ENCODE results near the gene CCDC32. TPM values are rescaled to one million over a fixed set of nuclear protein-coding genes. Genes with fewer than 3 reads are reported as not detected.
A peak's percentile ranks its signal among the peaks of the same experiment; 100 is the strongest.

Gene CCDC32
- total and polyA plus RNA-seq, 2 donors (not counting 1 experiment from before 2014, with no cell fraction given): 14.5 to 20.7 TPM

DNA sequence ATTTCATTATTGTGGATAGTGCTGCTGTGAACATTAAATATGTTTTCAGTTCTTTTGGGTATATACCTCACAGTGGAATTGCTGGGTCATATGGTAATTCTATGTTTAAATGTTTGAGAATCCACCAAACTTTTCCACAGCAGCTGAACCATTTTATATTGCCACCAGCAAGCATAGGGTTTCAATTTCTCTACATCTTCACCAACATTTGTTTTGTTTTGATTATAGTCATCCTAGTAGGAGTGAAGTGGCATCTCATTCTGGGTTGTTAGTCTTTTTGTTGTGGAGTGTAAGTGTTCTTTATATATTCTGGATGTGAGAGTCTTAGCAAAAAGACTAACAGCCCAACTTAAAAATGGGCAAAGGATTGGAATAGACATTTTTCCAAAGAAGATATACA is 10.3 kb upstream of the CCDC32 start:
- no peak for TF ChIP-seq EZH2 (IDR thresholded peaks at IDR 0.05; ENCODE audit: low read length, missing control alignments)
- TF ChIP-seq, protein P1, sequence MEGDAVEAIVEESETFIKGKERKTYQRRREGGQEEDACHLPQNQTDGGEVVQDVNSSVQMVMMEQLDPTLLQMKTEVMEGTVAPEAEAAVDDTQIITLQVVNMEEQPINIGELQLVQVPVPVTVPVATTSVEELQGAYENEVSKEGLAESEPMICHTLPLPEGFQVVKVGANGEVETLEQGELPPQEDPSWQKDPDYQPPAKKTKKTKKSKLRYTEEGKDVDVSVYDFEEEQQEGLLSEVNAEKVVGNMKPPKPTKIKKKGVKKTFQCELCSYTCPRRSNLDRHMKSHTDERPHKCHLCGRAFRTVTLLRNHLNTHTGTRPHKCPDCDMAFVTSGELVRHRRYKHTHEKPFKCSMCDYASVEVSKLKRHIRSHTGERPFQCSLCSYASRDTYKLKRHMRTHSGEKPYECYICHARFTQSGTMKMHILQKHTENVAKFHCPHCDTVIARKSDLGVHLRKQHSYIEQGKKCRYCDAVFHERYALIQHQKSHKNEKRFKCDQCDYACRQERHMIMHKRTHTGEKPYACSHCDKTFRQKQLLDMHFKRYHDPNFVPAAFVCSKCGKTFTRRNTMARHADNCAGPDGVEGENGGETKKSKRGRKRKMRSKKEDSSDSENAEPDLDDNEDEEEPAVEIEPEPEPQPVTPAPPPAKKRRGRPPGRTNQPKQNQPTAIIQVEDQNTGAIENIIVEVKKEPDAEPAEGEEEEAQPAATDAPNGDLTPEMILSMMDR (conservative IDR thresholded peaks at IDR 0.05 in 1 of 2, IDR thresholded peaks at IDR 0.05 in 1 of 2; ENCODE audit: low read depth in 1 of 2, low read length in 2 of 2): no peak
- H3K27ac ChIP-seq (ENCODE audit: insufficient read depth, low read length): no peak overlapping the region
- no peaks in the 10 kb centered on the region for H3K27me3 ChIP-seq (ENCODE audit: control insufficient read depth, insufficient read depth, low read length)
- H3K4me3 ChIP-seq (replicated peaks in 1 of 4; ENCODE audit: control extremely low read depth in 1 of 4, insufficient read depth in 1 of 4, low read depth in 3 of 4, low read length in 4 of 4): no peak overlapping the region
- no peak overlapping the region for H3K4me2 ChIP-seq (ENCODE audit: extremely low read depth, insufficient read depth, low read length)
- H3K9ac ChIP-seq (ENCODE audit: insufficient read depth, low read length): no peak overlapping the region
- no peak for DNase-seq (ENCODE audit: low read depth in 2 of 2)
- H4K20me1 ChIP-seq (ENCODE audit: control insufficient read depth, extremely low read depth, insufficient read depth, low read length): no peaks in the 10 kb centered on the region
- H2AFZ ChIP-seq (ENCODE audit: low read length): no peak overlapping the region
- peaks cover 8% of the 10 kb centered on the region for H3K36me3 ChIP-seq (ENCODE audit: control insufficient read depth, insufficient read depth, low read length)
- H3K4me1 ChIP-seq (ENCODE audit: control insufficient read depth, extremely low read depth, insufficient read depth, low read length): peaks cover 4% of the 10 kb centered on the region
- no peaks in the 10 kb centered on the region for H3K9me3 ChIP-seq (ENCODE audit: control insufficient read depth, insufficient read depth, low read depth, low read length)
- peaks cover 6% of the 10 kb centered on the region for H3K79me2 ChIP-seq (ENCODE audit: control insufficient read depth, insufficient read depth, low read length)

DNA sequence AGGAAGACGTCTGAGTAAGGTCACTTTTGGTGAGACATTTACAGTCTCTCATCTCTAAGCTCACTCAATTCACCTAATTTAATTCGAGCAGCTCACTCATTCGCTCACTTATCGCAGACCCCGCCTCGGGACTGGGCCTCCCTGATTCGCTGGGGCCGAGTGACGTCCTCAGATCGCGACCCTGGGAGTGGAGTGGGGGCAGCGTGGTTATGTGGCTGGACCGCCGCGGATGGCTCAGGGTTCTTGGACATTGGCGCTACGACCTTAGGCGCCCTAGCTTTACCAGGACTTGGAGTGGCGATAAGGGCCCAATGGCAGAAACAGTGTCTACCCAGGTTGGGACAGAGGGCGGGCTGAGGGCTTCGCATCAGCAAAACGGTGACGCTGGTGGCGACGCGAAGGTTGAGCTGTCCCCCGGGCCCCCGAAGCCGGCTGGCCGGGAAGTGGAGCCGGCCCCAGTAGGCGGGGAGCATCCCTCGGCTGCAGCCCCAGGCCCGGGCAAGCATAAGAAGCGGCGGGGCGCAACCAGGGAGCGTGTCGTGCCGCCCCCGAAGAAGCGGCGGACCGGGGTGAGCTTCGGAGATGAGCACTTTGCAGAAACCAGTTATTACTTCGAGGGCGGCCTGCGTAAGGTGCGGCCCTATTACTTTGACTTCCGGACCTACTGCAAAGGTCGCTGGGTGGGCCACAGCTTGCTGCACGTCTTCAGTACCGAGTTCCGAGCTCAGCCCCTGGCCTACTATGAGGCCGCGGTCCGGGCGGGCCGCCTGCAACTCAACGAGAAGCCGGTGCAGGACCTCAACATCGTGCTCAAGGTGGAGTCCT is 4.5 kb upstream of the CCDC32 start, which contains the start of gene RPUSD2:
RPUSD2 (plus strand) TSS at position 171 of the 825 bp plus-strand sequence; CDS start at position 210, 39 bp downstream.
- DNase-seq (ENCODE audit: low read depth in 2 of 2): peak; percentile 90 to 91
- H3K9me3 ChIP-seq (ENCODE audit: control insufficient read depth, insufficient read depth, low read depth, low read length): no peaks in the 10 kb centered on the region
- H3K27me3 ChIP-seq (ENCODE audit: control insufficient read depth, insufficient read depth, low read length): no peaks in the 10 kb centered on the region
- peaks cover 15% of the 10 kb centered on the region for H3K79me2 ChIP-seq (ENCODE audit: control insufficient read depth, insufficient read depth, low read length)
- peak within 1 kb of the TSS; percentile 93 for H2AFZ ChIP-seq (ENCODE audit: low read length)
- peaks cover 6% of the 10 kb centered on the region for H3K4me1 ChIP-seq (ENCODE audit: control insufficient read depth, extremely low read depth, insufficient read depth, low read length)
- peak within 1 kb of the TSS; percentile 78 to 93 (median 84) for H3K4me3 ChIP-seq (replicated peaks in 1 of 4; ENCODE audit: control extremely low read depth in 1 of 4, insufficient read depth in 1 of 4, low read depth in 3 of 4, low read length in 4 of 4)
- H3K9ac ChIP-seq (ENCODE audit: insufficient read depth, low read length): peak within 1 kb of the TSS; percentile 84
- no peaks in the 10 kb centered on the region for H4K20me1 ChIP-seq (ENCODE audit: control insufficient read depth, extremely low read depth, insufficient read depth, low read length)
- peaks cover 8% of the 10 kb centered on the region for H3K36me3 ChIP-seq (ENCODE audit: control insufficient read depth, insufficient read depth, low read length)
- H3K27ac ChIP-seq (ENCODE audit: insufficient read depth, low read length): peak within 1 kb of the TSS; percentile 71
- H3K4me2 ChIP-seq (ENCODE audit: extremely low read depth, insufficient read depth, low read length): peak within 1 kb of the TSS; percentile 97
- TF ChIP-seq EZH2 (IDR thresholded peaks at IDR 0.05; ENCODE audit: low read length, missing control alignments): no peak
- TF ChIP-seq, protein P1 (conservative IDR thresholded peaks at IDR 0.05 in 1 of 2, IDR thresholded peaks at IDR 0.05 in 1 of 2; ENCODE audit: low read depth in 1 of 2, low read length in 2 of 2): no peak

DNA sequence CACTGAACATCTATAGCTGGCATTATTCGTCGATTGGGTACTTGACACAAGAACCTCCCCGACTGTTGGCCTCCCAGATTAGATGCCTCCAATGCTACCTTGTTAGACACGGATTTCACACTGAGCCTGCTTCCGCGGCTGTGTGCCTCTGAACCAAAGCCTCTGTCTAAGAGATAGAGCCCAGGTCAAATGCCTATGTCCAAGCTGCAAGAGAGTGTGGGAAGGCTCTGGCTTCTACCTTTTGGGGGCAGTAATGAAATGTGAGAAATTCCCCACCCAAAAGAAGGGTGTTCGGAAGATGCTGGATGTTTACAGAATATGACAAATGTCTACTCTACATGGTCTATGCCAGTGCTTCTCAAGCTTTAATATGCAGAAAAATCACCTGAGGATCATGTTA is 2.3 kb upstream of the CCDC32 start:
- Histone ChIP-seq H4K20me1 (ENCODE audit: control insufficient read depth, extremely low read depth, insufficient read depth, low read length) (no peaks in the 10 kb centered on the region), H3K36me3 (ENCODE audit: control insufficient read depth, insufficient read depth, low read length) (peaks cover 2% of the 10 kb centered on the region), H3K4me2 (ENCODE audit: extremely low read depth, insufficient read depth, low read length) (no peak overlapping the region), H2AFZ (ENCODE audit: low read length) (no peak overlapping the region), H3K9ac (ENCODE audit: insufficient read depth, low read length) (no peak overlapping the region), H3K27ac (ENCODE audit: insufficient read depth, low read length) (no peak overlapping the region), H3K27me3 (ENCODE audit: control insufficient read depth, insufficient read depth, low read length) (no peaks in the 10 kb centered on the region), H3K79me2 (ENCODE audit: control insufficient read depth, insufficient read depth, low read length) (peaks cover 20% of the 10 kb centered on the region), H3K4me3 (replicated peaks in 1 of 4; ENCODE audit: control extremely low read depth in 1 of 4, insufficient read depth in 1 of 4, low read depth in 3 of 4, low read length in 4 of 4) (no peak overlapping the region), H3K4me1 (ENCODE audit: control insufficient read depth, extremely low read depth, insufficient read depth, low read length) (peaks cover 6% of the 10 kb centered on the region), H3K9me3 (ENCODE audit: control insufficient read depth, insufficient read depth, low read depth, low read length) (no peaks in the 10 kb centered on the region)
- no peak for DNase-seq (ENCODE audit: low read depth in 2 of 2)
- TF ChIP-seq, protein P1 (conservative IDR thresholded peaks at IDR 0.05 in 1 of 2, IDR thresholded peaks at IDR 0.05 in 1 of 2; ENCODE audit: low read depth in 1 of 2, low read length in 2 of 2): peak in 1 of 2 donors; percentile 9
- TF ChIP-seq EZH2 (IDR thresholded peaks at IDR 0.05; ENCODE audit: low read length, missing control alignments): no peak
